ENCODE measurements around the gene TBC1D1. TPM values are rescaled to one million over a fixed set of nuclear protein-coding genes. Genes with fewer than 3 reads are reported as not detected.

Gene TBC1D1
- total RNA-seq, 1 donor from 2014 or later = 131 TPM

- ATAC-seq = no peak
- intact Hi-C loops (cut with DNase I) = no loop called here
- no peak for DNase-seq (ENCODE audit: missing footprints)
Observed at GRCh38 chr4:38138363-38138762, 247.5 kb downstream of the TBC1D1 start.

GRCh38 chr4:38139187-38139586 is 248.3 kb downstream of the TBC1D1 start:
- intact Hi-C loops (cut with DNase I) = no loop called here
- ATAC-seq = no peak

GRCh38 chr4:38140643-38141203 is 249.8 kb downstream of the TBC1D1 start:
- DNase-seq (ENCODE audit: missing footprints) = no peak
- intact Hi-C loops (cut with DNase I) = no loop called here
- no peak for ATAC-seq

More at GRCh38 chr4:38139187-38139586, 248.3 kb downstream of the TBC1D1 start:
- DNase-seq (ENCODE audit: missing footprints) = no peak

GRCh38 chr4:38141808-38142500 is 251.1 kb downstream of the TBC1D1 start:
- intact Hi-C loops (cut with DNase I) = no loop called here
- ATAC-seq (no peak), DNase-seq (ENCODE audit: missing footprints) (no peak)

DNA sequence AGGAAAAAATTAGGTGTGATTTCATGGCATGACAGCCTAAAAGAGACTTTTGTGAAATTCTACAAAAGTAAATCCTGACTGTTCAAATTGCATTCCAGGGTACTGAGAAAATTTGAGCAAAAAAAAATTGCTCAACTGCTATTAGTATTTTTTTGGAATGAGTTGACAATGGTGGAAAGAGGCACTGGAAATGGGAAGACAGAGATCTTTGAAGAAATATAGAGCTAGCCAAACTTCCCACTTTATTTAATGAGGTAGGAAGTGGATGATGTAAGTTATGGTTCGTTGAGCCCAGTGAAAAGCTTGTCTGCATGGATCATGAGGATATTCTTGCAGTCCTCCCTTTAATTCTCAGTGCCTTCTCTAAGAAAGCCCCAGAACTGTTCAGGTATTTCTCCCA is 253.1 kb downstream of the TBC1D1 start:
- DNase-seq (ENCODE audit: missing footprints) = no peak
- intact Hi-C loops (cut with DNase I) = no loop called here
- no peak for ATAC-seq

- intact Hi-C loops (cut with DNase I) = no loop called here
- ATAC-seq (no peak), DNase-seq (ENCODE audit: missing footprints) (no peak)
Observed at GRCh38 chr4:38145033-38145678, 254.3 kb downstream of the TBC1D1 start.

- DNase-seq (ENCODE audit: missing footprints) = no peak
- intact Hi-C loops (cut with DNase I) = no loop called here
- ATAC-seq = no peak
Observed at GRCh38 chr4:38145741-38146140, 254.9 kb downstream of the TBC1D1 start.

GRCh38 chr4:38146383-38146782 is 255.5 kb downstream of the TBC1D1 start:
- DNase-seq (ENCODE audit: missing footprints) (no peak), ATAC-seq (no peak)
- intact Hi-C loops (cut with DNase I) = no loop called here

GRCh38 chr4:38149472-38149996 is 258.6 kb downstream of the TBC1D1 start:
- ATAC-seq = no peak
- intact Hi-C loops (cut with DNase I) = no loop called here
- DNase-seq (ENCODE audit: missing footprints) = no peak

DNA sequence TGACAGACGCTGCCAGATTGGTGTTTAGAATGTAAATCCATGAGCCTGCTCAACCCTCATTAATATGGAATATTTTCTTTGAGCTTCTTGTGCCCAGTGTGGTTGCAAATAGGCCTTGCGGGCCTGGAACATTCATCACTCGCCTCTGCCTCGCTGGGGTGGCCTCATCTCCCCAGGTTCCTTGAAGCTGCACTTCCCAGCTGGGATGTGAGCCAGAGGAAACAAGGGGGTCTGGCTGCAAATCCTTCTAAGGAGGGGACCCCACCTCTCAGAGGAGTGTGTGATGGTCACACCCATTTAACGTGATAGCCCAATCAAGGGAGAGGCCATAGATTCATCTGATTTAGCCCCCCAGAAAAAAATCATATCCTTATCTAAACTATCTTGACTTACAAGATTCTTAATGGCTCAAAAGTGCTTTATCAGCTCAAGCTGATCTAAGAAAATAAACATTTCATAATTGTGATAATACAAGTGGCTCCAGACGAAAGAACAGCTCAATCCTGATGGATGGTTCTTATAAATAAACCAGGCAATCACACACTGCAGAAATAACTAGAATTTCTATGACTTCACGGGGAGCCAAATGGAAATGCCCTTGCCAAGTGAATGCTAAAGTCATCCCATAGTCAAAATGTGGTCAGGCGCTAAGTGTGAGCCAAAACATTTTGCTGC is 259.2 kb downstream of the TBC1D1 start:
- no peak for DNase-seq (ENCODE audit: missing footprints)
- intact Hi-C loops (cut with DNase I) = loop anchor here (5.0 kb wide), 1 partner anchor 73 kb away; no protein-coding TSS in a partner anchor
- ATAC-seq = no peak

DNA sequence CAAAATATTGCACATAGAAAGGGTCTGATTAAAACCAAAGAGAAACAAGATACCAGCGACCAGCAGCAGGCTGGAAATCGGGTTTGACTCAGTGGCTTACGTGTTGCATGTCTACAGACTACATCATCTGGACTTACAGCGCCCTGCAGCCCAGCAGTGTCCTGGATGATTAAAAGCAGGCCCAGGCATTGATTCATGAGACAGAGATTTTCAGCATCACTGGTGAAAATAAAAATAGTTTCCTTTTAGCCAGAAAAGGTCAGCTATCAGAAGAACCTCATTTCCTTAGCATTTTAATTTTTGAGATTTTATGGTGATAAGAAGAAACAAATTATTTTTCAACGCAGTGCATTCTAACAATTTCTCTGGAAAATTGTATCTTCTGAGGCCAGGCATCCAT is 259.9 kb downstream of the TBC1D1 start:
- DNase-seq (ENCODE audit: missing footprints) = no peak

GRCh38 chr4:38151873-38152272 is 261.0 kb downstream of the TBC1D1 start:
- ATAC-seq (no peak), DNase-seq (ENCODE audit: missing footprints) (no peak)
- intact Hi-C loops (cut with DNase I) = loop anchor here (5.0 kb wide), 1 partner anchor 75 kb away; no protein-coding TSS in a partner anchor

More for the DNA sequence above, 259.9 kb downstream of the TBC1D1 start:
- intact Hi-C loops (cut with DNase I) = loop anchor here (5.0 kb wide), 1 partner anchor 73 kb away; no protein-coding TSS in a partner anchor
- ATAC-seq = no peak

DNA sequence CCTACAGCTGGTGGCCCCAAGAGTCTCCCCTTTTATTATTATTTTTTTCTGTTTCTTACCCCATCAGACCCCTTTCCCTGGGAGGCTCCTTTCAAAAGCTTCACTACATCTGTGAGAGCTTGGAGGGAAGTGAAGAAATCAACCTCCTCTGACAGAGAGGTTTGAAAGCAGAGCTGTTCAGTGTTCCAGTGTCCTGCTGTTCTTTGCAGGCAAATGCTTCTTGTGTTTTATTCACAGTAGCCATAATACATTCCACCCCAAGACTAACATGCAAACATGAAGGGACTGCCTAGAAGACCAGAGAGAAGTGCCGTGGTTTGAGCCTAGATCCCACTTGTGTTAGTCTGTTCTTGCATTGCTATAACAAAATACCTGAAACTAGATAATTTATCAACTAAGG is 261.4 kb downstream of the TBC1D1 start:
- DNase-seq (ENCODE audit: missing footprints) (no peak), ATAC-seq (no peak)
- intact Hi-C loops (cut with DNase I) = loop anchor here (5.0 kb wide), 1 partner anchor 75 kb away; no protein-coding TSS in a partner anchor

GRCh38 chr4:38152721-38153386 is 262.0 kb downstream of the TBC1D1 start:
- intact Hi-C loops (cut with DNase I) = loop anchor here (5.0 kb wide), 1 partner anchor 76 kb away; no protein-coding TSS in a partner anchor
- ATAC-seq = no peak
- no peak for DNase-seq (ENCODE audit: missing footprints)

DNA sequence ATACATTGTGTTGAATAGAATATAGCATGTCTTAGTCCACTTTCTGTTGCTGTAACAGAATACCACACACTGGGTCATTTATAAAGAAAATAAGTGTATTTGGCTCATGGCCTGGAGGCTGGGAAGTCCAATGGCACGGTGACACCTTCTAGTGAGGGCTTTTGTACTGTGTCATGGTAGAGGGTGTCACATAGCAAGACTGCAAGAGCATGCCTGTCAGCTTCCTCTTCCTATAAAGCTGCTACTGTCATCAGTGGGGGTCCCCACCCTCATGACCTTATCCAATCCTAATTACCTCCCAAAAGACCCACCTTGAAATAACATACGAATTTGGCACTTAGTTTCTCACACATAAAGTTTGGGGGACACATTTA is 262.5 kb downstream of the TBC1D1 start:
- DNase-seq (ENCODE audit: missing footprints) (no peak), ATAC-seq (no peak)
- intact Hi-C loops (cut with DNase I) = loop anchor here (5.0 kb wide), 1 partner anchor 76 kb away; no protein-coding TSS in a partner anchor

DNA sequence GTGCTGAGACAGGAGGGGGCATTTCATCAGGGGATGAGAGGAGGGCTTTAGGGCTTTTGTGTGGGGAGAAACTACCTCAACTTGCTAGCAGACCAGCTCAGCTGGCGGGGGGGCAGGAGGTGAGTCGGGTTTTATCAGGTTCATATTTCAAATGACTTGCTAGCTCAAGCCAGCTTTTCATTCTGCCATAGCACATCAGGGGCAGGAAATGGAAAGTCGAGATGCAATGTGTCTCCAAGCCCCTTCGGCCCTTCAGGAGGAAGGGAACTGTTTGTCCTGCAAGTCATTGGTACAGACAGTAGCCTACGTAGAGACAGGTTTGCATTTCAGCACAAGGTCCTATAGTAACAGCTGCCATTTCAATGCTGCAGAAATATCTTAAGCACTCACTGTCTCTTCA is 263.4 kb downstream of the TBC1D1 start:
- DNase-seq (ENCODE audit: missing footprints) (no peak), ATAC-seq (no peak)
- intact Hi-C loops (cut with DNase I) = loop anchor here (5.0 kb wide), 1 partner anchor 77 kb away; no protein-coding TSS in a partner anchor

GRCh38 chr4:38154681-38155588 is 264.1 kb downstream of the TBC1D1 start:
- intact Hi-C loops (cut with DNase I) = loop anchor here (5.0 kb wide), 1 partner anchor 78 kb away; no protein-coding TSS in a partner anchor
- peak; percentile 81 for DNase-seq (ENCODE audit: missing footprints)
- peak; percentile 78 for ATAC-seq
